Epithelial cell of proximal tubule (primary cell): ENCODE data around the gene CCL27. TPM values are rescaled to one million over a fixed set of nuclear protein-coding genes. Genes with fewer than 3 reads are reported as not detected.
A peak's percentile ranks its signal among the peaks of the same experiment; 100 is the strongest.

Experiments used
- DNase-seq: peaks from one replicate; pipeline ENCODE4 v3.0.0-alpha.2; 2011; ENCODE audit warnings: low read depth
- H3K4me3 ChIP-seq: 2 replicates; pipeline ENCODE4 v1.5.1; 2011; ENCODE audit warnings: low read depth, mild to moderate bottlenecking, low read length
- CTCF ChIP-seq: conservative IDR thresholded peaks from 2 replicates; pipeline ENCODE4 v1.5.1; 2012; ENCODE audit warnings: low read depth, mild to moderate bottlenecking, low read length
- total RNA-seq: library from RNA; depleted of rRNA; stranded (reverse); fragments of >200 nt; gene quantifications from 2 replicates; pipeline ENCODE4 v1.2.3, GENCODE V29; 2015

CCL27 gene
- total RNA-seq, 1 donor from 2014 or later: not detected

- no peak overlapping the region for H3K4me3 ChIP-seq
- DNase-seq: no peak
- no peak for TF ChIP-seq CTCF
Observed at GRCh38 chr9:34658461-34658860, 4.0 kb downstream of the CCL27 start.

DNA sequence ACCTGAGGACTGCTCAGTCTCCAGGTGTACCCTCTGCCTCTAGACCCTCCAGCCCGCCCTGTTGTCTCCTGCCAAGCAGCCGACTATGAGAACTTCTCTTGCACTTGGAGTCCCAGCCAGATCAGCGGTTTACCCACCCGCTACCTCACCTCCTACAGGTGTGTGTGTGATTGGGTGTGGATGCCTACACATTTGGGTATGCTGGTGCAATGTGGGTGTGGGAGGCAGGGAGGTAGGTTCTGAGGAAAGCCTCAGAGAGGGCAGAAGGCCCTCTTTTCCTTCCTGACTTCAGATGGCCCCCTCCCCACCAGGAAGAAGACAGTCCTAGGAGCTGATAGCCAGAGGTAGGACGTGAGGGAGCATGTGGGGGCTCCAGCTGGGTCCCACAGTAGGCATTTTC lies 5.5 kb downstream of the CCL27 start:
- TF ChIP-seq CTCF: no peak
- no peak for DNase-seq
- no peak overlapping the region for H3K4me3 ChIP-seq

DNA sequence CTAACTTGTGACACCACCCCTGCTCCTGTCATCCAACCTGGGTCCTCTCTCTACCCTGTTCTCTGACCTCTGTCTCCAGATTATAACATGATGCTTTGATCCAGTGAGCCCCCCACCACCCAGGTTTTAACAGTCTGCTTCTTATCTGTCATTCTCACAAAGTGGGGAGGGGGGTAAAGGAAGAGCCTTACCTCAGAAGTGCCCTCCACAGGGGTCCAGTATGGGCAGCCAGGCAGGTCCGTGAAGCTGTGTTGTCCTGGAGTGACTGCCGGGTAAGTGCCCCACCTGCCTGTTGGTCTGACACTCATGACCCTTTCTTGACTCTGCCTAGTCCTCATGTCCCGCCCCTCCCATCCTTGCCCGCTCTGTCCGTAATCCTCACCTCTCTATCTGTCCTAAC lies 7.1 kb downstream of the CCL27 start:
- no peak for DNase-seq
- TF ChIP-seq CTCF: no peak
- H3K4me3 ChIP-seq: no peak overlapping the region

GRCh38 chr9:34654323-34655051 lies 8.0 kb downstream of the CCL27 start:
- DNase-seq: no peak
- no peak for TF ChIP-seq CTCF
- no peak overlapping the region for H3K4me3 ChIP-seq

- no peak for DNase-seq
- no peak for TF ChIP-seq CTCF
- H3K4me3 ChIP-seq: no peak overlapping the region
Observed at GRCh38 chr9:34653151-34654072, 9.0 kb downstream of the CCL27 start.

- DNase-seq: no peak
- no peak for TF ChIP-seq CTCF
- peak overlapping the region; percentile 62 for H3K4me3 ChIP-seq
Observed at GRCh38 chr9:34652602-34653000, 9.9 kb downstream of the CCL27 start.
